Stimulated activated CD8-positive, alpha-beta memory T cell treated with anti-CD3 and anti-CD28 coated beads, Interleukin-15, amount 100 ng/mL, for 24 hours (primary cell): ENCODE data around the gene LRP6.
"Not testable (repeated sequence)": the region's sequence is repeated elsewhere in the genome, so short reads cannot be mapped to it uniquely, and the experiment has no call there.

Experiments used
- DNase-seq: peaks from one replicate; pipeline ENCODE4 v3.0.0-alpha.2; 2020; ENCODE audit warnings: low read depth

Gene LRP6

GRCh38 chr12:12121061-12121460, 145.8 kb downstream of the LRP6 start:
- DNase-seq = no peak

GRCh38 chr12:12116677-12117076, 150.2 kb downstream of the LRP6 start:
- no peak for DNase-seq

GRCh38 chr12:12115514-12115913, 151.3 kb downstream of the LRP6 start:
- no peak for DNase-seq

- not testable (repeated sequence) for DNase-seq
These were observed 155.8 kb downstream of the LRP6 start for GRCh38 chr12:12110923-12111555.

GRCh38 chr12:12108441-12109058, 158.3 kb downstream of the LRP6 start:
- no peak for DNase-seq

GRCh38 chr12:12107678-12108077, 159.2 kb downstream of the LRP6 start:
- DNase-seq = no peak

- DNase-seq = no peak
These were observed 167.7 kb downstream of the LRP6 start for GRCh38 chr12:12099102-12099501.

- no peak for DNase-seq
These were observed 168.2 kb downstream of the LRP6 start for GRCh38 chr12:12098691-12099015.

- DNase-seq = no peak
These were observed 168.8 kb downstream of the LRP6 start for GRCh38 chr12:12097891-12098690.

- no peak for DNase-seq
These were observed 171.8 kb downstream of the LRP6 start for GRCh38 chr12:12095021-12095420.

- no peak for DNase-seq
These were observed 172.4 kb downstream of the LRP6 start for GRCh38 chr12:12094481-12094880.

GRCh38 chr12:12091977-12092663, 174.7 kb downstream of the LRP6 start:
- DNase-seq = no peak

- DNase-seq = no peak
These were observed 175.8 kb downstream of the LRP6 start for GRCh38 chr12:12091071-12091470.

GRCh38 chr12:12088761-12089160, 178.1 kb downstream of the LRP6 start:
- DNase-seq = no peak

GRCh38 chr12:12088147-12088546, 178.7 kb downstream of the LRP6 start:
- DNase-seq = no peak

- DNase-seq = no peak
These were observed 179.2 kb downstream of the LRP6 start for GRCh38 chr12:12087693-12088034.

- DNase-seq = no peak
These were observed 179.7 kb downstream of the LRP6 start for GRCh38 chr12:12086973-12087692.

- no peak for DNase-seq
These were observed 180.5 kb downstream of the LRP6 start for GRCh38 chr12:12086362-12086761.

GRCh38 chr12:12083688-12084087, 183.2 kb downstream of the LRP6 start:
- DNase-seq = no peak

GRCh38 chr12:12081836-12082497, 184.9 kb downstream of the LRP6 start:
- DNase-seq = no peak

- no peak for DNase-seq
These were observed 187.6 kb downstream of the LRP6 start for GRCh38 chr12:12079291-12079690.
